NCI-H1048 (cell line): Measurements from ENCODE around the gene IGFBP2.

ENCODE experiments used
- DNase-seq: peaks from one replicate; lab custom pipeline; 2025; lab: John Stamatoyannopoulos, UW

Gene IGFBP2

GRCh38 chr2:216701544-216701943 is 68.3 kb downstream of the IGFBP2 start:
- no peak for DNase-seq

GRCh38 chr2:216702756-216703155 is 69.5 kb downstream of the IGFBP2 start:
- no peak for DNase-seq

- no peak for DNase-seq
These were observed 77.5 kb downstream of the IGFBP2 start for GRCh38 chr2:216710551-216711301.

GRCh38 chr2:216711348-216711747 is 78.1 kb downstream of the IGFBP2 start:
- DNase-seq, result no peak

- no peak for DNase-seq
These were observed 80.6 kb downstream of the IGFBP2 start for GRCh38 chr2:216713691-216714336.
